Measurements from ENCODE around the gene CDH5.

- no peak for TF ChIP-seq CTCF (IDR thresholded peaks at IDR 0.05)
- no peak for TF ChIP-seq ZFX (IDR thresholded peaks at IDR 0.05; ENCODE audit: borderline replicate concordance)
Measured at GRCh38 chr16:66320774-66321173, 45.7 kb upstream of the CDH5 start.

Data from 22Rv1 (cell line).